HG02870 (cell line): ENCODE measurements around the gene GJC2.
"Not testable (repeated sequence)": the region's sequence is repeated elsewhere in the genome, so short reads cannot be mapped to it uniquely, and the experiment has no call there.

ENCODE experiments used
- ATAC-seq: cut with Tn5 transposase; IDR thresholded peaks from one replicate; pipeline ENCODE4 v1.9.1; 2021; ENCODE audit warnings: mild to moderate bottlenecking, moderate library complexity; ENCODE audit not compliant: unreplicated experiment

Gene GJC2

DNA sequence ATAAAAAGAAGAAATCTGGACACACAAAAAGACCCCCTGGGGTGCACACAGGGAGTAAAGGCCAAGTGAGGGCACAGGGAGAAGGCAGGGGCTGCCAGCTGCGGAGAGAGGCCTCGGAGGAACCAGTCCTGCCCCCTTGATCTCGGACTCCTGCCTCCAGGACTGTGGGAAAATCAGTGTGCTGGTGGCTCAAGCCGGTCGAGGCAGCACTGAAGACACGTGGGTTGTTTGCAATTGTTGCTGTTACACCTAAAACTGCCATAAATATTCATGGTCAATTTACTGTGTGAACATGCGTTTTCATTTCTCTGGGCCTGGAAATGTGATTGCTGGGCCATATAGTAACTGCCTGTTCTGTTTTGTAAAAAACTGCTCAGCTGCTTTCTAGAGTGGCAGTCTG lies 34.4 kb downstream of the GJC2 start:
- ATAC-seq: no peak

DNA sequence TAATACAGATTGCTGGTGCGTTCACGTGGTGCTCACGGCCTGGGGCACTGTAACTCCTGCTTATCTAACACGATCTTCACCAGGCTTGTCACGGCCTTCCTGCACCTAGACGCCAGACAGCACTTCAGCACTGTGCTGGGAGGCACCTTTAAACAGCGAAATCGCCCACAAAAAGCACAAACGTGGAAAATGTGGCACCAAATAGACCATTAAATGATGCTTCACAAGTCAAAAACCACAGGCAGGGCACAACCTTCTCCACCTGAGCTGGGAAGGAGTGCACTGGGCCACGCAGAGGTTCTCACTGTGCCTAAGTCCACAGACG lies 35.9 kb downstream of the GJC2 start:
- ATAC-seq: no peak

DNA sequence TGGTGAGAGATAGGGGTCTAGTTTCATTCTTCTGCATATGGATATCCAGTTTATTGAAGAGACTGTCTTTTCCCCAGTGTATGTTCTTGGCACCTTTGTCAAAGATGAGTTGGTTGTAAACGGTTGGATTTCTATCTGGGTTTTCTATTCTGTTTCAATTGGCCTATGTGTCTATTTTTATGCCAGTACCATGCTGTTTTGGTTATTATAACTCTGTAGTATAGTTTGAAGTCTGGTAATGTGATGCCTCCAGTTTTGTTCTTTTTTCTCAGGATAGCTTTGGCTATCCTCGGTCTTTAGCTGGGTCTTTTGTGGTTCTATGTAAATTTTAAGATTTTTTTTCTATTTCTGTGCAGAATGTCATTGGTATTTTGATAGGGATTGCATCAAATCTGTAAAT lies 38.5 kb downstream of the GJC2 start:
- not testable (repeated sequence) for ATAC-seq

DNA sequence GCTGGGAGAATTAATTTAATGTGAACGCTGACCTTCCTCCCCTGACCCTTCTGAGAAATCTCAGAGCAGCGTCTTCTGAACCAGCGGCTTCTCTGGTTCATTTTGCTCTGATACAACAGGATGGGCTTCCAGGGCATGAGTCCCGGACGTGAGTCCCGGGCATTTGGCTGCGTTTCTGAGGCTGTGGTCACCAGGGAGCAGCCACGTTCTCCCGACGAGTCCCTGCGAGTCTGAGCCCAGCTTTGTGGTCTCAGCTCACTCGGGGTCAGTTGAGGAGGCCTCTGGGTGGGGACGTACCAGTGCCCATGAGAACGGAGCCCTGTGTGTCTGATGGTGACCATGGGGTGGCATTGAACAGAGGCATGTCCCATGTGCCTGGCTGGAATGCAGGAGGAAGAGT lies 40.5 kb downstream of the GJC2 start:
- ATAC-seq: no peak

DNA sequence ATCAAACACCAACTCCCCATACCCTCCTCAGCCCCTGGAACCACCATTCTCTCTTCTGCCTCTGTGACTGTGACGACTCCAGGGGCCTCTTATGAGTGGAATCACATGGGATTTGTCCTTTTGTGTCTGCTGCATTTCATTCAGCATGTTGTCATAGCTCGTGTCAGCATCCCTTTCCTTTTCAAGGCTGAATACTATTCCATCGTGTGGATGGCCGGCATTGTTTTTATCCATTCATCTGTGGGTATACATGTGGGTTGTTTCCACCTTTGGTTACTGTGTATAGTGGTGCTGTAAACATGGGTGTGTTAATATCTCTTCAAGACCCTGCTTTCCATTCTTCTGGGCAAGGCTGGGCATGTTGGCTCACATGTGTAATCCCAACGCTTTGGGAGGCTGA lies 41.0 kb downstream of the GJC2 start:
- no peak for ATAC-seq

DNA sequence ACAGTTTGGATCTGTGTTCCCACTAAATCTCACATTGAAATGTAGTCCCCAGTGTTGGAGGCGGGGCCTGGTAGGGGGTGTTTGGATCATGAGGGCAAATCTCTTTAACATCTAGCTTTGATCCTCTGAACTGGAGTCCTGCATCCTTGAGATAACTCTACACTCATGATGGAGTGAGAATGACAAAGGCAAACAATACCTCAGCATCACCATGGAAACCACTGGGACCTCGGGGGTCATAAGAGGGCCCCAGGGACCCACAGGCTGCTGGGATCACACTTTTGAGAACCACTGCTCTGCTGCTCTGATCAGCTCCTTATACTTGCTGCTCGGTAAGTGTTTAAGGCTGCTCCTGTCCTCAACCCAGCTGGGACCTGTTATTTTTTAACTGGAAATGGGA lies 44.7 kb downstream of the GJC2 start:
- no peak for ATAC-seq

DNA sequence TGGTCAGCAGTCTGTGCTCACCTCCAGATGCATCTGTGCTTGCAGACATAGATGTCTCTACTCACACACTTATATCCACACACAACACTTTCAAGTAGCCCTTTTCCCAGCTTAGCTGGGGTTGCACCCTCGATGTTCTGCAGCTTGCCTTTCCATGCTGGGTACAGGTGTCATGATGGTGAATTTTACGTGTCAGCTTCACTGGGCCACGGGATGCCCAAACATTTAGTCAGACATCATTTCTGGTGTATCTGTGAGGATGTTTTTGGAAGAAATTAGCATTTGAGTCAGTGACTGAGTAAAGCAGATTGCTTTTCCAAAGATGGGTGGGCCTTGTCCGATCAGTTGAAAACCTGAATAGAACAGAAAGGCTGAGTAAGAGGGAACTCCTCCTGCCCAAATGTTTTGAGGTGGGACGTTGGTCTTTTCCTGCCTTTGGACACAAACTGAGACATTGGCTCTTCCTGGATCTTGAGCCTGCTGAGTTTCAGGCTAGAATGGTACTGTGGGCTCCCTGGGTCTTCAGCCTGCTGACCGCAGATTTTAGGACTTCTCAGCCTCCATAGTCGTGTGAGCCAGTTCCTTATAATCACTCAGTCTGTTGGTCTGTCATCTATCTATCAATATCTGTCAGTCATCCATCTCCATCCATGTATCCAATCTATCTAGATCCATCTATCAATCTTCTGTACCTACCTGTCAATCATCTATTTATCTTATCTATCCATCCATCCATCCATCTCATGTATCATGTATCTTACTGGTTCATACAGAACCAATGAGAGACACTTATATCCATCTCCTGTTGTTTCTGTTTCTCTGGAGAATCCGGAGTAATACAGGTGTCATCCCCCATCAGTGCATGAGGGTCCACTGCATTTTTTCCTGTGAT lies 45.4 kb downstream of the GJC2 start:
- ATAC-seq: no peak

DNA sequence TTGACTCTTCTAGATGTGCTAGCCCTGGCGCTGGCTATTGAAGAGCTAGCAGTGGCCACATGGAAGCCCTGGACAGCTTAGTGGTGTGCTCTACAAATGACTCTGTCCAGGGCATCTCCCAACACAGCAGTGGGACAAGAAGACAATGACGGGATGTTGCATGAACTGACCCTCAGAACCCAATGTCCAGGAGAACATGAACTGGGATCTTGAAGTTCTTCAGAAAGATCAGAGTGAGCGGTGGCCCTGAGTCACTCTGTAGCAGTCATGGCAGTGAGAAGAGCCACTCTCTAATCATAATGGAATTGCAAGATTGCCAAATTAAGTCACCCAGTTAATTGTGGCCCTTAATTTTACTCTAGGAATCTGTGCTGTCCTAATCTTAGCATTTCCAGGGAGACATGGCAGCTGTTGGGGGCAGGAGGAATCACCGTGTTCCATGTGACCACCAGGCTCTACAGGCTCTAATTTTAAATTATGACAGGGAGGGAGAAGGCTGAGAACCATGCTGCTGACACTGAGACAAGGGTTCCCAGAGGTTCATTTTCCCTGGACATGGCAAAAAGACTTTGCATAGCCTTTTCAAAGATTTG lies 47.9 kb downstream of the GJC2 start:
- no peak for ATAC-seq

DNA sequence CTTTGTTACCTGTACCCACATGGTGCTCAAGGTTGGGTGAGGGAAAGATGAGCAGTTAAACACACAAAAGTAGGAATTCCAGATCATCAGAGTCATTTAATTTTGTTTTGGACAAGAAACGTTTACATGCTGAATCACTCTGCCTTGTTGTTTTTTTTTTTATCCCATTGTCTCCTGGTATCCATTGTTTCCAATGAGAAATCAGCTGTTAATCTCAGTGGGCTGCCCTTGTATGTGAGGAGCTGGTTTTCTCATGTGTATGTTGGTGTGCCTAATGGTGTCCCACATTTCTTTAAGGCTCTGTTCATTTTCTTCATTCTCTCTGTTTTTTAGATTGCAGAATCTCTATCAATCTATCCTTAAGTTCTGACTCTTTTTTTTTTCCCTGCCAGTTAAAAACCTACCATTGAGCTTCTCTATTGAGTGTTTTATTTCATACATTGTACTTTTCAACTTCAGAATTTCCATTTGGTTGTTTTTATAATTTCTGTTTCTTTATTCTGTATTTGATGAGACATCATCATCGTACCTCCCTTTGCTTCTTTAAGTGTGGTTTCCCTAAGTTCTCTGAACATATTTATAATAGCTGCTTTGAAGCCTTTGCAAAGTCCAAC lies 49.4 kb downstream of the GJC2 start:
- no peak for ATAC-seq

DNA sequence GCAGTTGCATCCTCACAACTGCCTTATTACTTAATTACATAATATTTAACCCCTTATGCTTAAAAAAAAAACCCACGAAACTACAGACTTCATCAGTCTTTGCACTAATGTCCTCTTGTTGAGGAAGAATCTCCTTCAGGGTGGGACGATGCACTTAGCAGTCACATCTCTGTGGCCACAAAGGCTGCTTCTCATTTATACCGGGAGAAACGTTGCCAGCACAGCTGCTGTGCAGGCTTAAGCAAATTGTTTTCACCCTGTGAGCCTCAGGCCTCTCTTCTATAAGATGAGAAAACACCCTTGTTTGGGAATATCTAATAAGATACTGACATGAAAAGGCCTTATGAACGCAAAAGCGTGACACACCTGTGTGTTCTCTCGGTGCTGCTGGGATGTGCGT lies 55.2 kb downstream of the GJC2 start:
- no peak for ATAC-seq

DNA sequence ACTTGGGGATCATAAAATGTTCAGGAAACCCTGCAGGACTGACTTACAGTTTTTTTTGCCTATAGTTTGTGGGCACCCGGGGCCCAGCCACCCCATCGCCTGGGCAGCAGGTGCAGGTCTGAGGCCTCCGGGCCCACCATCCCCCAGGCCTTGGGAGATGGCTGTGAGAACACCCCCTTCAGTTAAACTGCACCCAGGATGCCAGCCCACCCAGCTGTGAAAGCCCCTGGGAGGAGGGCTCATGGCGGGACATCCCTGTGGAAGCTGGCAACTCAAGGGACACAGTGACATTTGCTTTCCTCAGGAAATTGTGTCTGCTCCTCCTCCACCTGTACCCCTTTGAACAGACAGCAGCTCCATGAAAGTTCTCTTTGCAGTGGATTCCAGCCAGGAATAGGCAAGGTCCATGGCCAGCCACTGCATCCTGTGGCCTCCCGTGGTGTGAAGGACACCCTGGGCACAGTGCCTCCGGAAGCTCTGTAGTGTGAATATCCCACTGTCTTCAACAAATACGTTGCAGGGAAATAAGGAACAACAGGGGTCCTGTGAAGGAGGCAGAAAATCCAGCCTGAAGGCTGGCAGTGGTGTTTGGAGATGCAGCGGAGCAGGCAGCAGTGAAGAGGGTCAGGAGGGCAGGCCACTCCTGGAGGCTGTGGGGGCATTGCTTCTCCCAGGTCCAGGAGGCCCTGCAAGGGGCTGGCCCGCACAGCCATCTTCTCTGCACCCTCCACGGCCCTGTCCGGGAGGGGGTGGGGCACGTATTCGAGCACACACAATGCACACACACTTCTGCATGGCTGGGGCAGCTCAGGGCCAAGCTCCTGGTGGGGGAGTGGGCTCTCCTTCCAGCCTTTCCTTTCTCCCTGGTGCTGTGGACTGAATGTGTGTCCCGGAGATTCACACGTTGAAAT lies 56.1 kb downstream of the GJC2 start:
- no peak for ATAC-seq

DNA sequence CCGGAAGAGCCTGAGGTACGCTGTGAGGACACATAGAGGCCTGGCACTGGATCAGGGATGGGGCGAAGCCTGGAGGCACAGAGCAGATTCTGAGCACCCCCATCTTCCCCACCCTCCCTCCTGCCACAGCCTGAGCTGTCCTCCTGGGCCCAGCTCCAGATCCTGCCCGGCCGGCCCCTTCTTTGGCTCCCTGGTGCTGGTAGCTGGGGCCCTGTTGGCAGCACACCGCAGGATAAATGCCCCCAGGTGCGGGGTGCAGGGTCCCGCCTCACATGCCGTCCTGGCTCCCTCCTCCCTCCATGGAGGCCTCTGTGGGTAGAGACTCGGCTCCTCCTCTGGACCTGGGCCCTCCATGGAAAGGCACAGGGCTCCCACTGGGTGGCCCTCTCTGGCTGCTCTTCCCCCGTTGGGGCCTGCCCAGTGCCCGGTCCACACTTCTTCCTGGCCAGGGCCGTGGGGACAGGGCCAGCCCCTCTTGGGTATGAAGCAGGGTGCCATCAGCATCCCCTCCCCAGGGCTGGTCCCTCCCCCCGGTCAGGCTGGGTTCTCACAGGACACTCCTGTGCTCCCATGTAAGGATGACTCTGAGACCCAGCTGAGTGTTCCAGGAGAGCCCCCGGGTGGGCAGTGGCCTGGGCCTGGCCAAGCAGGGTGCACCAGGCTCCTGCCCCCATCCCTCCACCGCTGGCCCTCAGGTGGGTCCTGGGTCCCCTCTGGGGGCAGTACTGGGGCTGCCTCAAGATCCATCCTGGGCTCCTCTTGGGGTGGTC lies 57.0 kb downstream of the GJC2 start:
- no peak for ATAC-seq

DNA sequence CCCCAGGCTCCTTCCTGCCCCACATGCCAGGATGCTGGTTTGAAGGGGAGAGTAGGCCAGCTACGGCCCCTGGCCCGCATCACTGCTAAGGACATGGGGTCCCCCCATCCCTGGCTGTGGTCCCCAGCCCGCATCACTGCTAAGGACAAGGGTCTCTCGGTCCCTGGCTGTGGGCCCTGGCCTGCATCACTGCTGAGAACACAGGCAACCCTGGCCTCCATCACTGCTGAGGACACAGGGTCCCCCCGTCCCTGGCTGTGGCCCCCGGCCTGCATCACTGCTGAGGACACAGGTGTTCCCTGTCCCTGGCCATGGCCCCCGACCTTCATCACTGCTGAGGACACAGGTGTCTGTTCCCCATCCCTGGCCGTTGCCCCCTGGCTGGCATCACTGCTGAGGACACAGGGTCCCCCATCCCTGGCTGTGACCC lies 57.7 kb downstream of the GJC2 start:
- ATAC-seq: no peak

DNA sequence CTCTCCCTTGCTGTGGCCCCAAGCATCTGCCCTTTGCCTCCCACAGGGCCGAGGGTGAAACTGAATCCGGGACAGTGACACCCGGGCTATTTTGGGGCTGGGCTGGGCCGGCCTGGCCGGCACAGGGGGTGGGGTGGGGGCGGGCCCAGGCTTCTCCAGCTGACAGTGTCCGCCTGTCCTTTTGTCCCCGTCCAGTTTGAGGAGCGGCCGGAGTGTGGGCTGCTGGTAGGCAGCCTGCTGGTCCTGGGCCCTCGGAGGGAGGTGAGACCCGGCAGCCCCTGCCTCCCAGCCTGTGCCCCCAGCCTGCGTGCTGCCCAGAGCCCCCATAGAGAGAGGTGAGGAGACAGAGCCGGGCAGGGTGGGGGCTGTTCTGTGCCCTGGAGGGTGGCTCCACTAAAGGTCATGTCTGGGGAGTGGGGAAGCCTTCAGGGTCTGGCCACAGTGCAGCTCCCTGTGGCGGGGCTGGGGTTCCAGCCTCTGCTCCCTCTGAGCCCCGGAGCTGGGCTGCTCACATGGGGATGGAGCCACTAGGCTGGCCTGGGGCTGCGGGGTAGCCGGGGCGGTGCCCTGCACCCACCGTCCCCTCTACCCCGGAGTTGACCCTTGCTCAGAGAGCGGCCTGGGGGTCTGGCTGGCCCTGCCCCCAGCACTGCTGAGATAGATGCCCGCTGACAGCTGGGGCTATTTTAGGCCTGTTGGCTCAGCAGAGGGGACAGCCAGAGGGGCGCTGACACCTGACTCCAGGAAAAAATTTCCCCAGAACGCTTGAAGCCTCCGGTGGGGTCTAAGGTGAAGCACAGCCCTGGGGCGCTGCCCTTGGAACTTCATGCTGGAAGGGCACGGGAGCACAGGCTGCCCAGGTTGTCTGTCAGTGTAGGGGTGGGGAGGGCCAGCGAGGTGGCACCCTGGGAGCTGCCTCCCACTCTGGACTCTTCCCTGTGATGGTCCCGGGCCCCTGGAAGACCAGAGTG lies 58.4 kb downstream of the GJC2 start, which contains the start of gene OBSCN:
OBSCN (plus strand) TSS at position 194 of the 971 bp plus-strand sequence. CDS start 3,740 bp downstream, outside the sequence.
- no peak for ATAC-seq

DNA sequence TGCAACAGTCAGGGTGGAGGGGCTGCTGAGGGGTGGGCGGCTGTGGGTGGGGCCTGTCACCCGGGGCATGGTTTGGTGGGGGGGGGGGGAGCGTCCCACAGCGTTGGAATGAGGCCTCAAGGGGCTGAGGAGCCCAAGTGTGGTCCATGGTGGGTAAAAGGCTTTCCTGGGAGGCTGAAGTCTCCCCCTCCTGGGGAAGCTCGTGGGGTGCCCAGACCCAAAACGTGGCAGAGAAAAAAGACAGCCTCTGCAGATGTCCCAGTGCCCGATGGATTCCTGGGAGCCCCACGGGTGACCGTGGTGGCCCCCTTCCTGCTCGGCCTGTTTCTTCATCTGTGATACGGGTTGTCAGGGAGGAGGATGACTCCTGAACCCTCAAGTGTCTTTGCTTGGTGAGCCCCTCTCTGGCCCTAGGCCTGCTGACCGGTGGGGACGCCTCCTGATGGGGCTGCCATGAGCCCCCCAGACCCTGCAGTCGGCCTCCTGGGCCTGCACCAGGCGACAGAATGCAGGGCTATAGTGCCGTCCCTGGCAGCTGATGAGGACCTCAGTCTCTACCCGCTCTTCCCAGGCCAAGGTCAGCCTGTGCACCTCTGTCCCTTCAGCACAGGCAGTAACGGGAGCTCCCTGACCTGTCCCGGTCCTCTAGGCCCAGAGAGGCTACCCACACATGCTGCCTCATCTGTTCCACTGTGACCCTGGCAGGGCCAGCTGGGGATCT lies 59.3 kb downstream of the GJC2 start:
- ATAC-seq: no peak
